ENCODE results near the gene PFDN1.

DNA sequence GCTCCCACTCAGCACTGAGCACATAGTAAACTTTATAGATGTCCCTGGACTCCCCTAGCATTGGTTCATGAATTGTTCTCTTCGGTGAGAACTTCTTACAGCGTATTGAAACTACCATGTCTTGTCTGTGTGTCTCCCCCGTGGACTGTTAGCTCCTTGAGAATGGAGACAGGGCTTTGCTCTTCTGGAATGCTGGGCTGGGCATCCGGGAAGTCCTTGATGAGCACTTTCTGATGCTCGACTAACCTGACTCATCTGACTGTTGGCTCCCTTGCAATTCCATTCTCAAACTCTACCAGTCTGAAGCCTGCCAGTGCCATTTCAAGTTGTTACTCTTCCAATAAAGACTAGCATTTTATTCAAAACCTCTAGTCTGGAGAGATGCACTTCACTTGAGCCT, 15.0 kb upstream of the PFDN1 start:
- TF ChIP-seq, protein P1, sequence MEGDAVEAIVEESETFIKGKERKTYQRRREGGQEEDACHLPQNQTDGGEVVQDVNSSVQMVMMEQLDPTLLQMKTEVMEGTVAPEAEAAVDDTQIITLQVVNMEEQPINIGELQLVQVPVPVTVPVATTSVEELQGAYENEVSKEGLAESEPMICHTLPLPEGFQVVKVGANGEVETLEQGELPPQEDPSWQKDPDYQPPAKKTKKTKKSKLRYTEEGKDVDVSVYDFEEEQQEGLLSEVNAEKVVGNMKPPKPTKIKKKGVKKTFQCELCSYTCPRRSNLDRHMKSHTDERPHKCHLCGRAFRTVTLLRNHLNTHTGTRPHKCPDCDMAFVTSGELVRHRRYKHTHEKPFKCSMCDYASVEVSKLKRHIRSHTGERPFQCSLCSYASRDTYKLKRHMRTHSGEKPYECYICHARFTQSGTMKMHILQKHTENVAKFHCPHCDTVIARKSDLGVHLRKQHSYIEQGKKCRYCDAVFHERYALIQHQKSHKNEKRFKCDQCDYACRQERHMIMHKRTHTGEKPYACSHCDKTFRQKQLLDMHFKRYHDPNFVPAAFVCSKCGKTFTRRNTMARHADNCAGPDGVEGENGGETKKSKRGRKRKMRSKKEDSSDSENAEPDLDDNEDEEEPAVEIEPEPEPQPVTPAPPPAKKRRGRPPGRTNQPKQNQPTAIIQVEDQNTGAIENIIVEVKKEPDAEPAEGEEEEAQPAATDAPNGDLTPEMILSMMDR (IDR thresholded peaks at IDR 0.05), result no peak
- TF ChIP-seq POLR2A (IDR thresholded peaks at IDR 0.05) (no peak), POLR2AphosphoS5 (IDR thresholded peaks at IDR 0.05) (no peak)
